LNCaP clone FGC (cell line): ENCODE results near the gene PPIG.

Source experiments
- DNase-seq: peaks from one replicate; pipeline ENCODE4 v3.0.0-alpha.2; 2011; ENCODE audit warnings: low read depth
- H3K4me3 ChIP-seq: 2 replicates; pipeline ENCODE4 v1.5.1; 2011; ENCODE audit warnings: mild to moderate bottlenecking, low read depth, low read length, control low read depth
- CTCF ChIP-seq: IDR thresholded peaks from 2 replicates; pipeline ENCODE4 v1.5.1; 2012; ENCODE audit warnings: mild to moderate bottlenecking; ENCODE audit not compliant: control insufficient read depth, insufficient read depth; ENCODE audit errors: extremely low read depth

The PPIG gene

DNA sequence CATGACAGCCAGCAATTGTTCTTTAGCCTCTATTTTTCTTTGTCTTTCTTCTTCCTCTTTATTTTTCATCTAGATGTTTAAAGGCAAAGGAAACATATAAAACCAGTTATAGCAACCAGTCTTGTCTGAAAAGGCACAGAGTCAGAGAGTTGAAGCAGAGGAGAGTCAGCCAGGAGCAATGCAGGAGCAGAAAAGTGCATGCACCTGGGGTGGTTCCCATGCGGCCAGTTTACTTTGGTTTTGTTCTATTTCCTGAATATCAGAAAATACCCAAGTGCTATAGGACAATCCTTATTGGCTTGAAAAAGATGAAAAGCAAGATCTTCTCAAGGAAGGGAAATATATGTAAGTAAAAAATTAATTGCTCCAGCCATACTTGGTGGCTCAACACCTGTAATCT lies 65.1 kb downstream of the PPIG start:
- TF ChIP-seq CTCF = no peak
- no peak for DNase-seq
- H3K4me3 ChIP-seq = no peak overlapping the region

GRCh38 chr2:169653636-169654035 lies 69.5 kb downstream of the PPIG start:
- no peak for TF ChIP-seq CTCF
- H3K4me3 ChIP-seq = no peak overlapping the region
- no peak for DNase-seq

GRCh38 chr2:169656164-169656563 lies 72.0 kb downstream of the PPIG start:
- no peak overlapping the region for H3K4me3 ChIP-seq
- no peak for DNase-seq
- TF ChIP-seq CTCF = no peak

DNA sequence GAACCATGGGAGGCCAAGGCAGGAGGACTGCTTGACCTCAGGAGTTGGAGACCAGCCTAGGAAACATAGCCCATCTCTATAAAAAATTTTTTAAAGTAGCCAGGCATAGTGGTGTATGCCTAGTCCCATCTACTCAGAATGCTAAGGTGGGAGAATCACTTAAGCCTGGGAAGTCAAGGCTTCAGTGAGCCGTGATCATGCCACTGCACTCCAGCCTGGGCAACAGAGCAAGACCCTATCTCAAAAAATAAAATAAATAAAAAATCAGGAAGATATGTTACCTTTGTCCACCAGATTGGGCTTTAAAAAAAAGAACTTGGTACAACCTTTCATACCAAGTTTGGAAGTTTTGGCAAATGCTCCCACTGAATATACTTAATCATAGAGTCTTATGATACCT lies 74.7 kb downstream of the PPIG start:
- no peak overlapping the region for H3K4me3 ChIP-seq
- DNase-seq = no peak
- TF ChIP-seq CTCF = no peak

GRCh38 chr2:169659320-169659719 lies 75.2 kb downstream of the PPIG start:
- H3K4me3 ChIP-seq = no peak overlapping the region
- no peak for TF ChIP-seq CTCF
- DNase-seq = no peak

DNA sequence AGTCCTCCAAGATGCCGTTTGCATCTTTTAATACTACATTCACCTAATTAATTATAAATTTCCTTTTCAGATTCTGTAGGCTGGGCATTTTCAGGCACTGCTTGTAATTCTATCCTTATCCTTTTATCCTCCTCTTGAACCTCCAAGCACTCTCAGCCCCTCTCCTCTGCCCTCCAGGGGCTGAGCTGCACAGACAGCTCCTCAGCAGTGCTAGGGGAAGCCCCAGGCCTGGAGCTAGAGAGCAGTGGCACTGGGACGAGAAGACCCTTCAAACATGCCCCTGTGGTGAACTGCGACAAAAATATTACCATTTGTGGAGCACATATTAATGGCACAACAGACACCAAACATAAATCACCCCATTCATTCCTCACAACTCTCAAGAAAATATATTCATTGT lies 77.1 kb downstream of the PPIG start:
- no peak overlapping the region for H3K4me3 ChIP-seq
- no peak for TF ChIP-seq CTCF
- no peak for DNase-seq

- no peak overlapping the region for H3K4me3 ChIP-seq
- no peak for TF ChIP-seq CTCF
- no peak for DNase-seq
These were observed 78.6 kb downstream of the PPIG start for GRCh38 chr2:169662744-169663143.
